Measurements from ENCODE around the gene PPARG.
"Not testable (repeated sequence)": the region's sequence is repeated elsewhere in the genome, so short reads cannot be mapped to it uniquely, and the experiment has no call there.

The PPARG gene

DNA sequence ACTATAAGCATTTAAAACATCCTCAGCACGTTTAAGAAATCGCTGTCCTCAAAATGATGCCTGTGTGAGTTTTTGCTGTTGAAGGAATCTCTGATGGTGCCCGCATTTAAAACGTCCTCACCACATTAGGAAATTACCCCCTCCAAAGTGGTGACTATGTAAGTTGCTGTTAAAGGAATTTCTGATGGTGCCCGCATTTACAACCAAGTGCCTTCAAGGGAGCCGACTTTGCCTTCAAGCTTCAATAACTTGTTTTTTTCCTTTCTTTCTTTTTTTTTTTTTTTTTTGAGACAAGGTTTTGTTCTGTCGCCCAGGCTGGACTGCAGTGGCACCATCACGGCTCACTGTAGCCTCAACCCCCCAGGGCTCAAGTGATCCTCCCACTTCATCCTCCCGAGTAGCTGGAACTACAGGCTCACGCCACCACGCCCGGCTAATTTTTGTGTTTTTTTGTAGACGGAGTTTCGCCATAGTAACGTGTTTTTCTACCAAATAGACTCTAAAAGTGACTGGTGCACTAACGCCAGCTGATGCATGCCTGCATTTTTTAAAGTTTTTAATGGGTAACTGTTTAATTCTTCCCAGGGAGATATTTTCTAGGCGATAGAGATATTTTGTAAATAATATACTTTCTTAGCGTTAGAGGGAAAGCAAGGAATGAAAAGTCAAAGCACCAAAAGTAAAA is 176.4 kb downstream of the PPARG start:
- Histone ChIP-seq H3K36me3 (no peaks in the 10 kb centered on the region), H3K4me3 (ENCODE audit: low read depth, low read length) (no peak overlapping the region), H3K27ac (no peak overlapping the region), H3K9me3 (ENCODE audit: severe bottlenecking) (no peaks in the 10 kb centered on the region), H3K27me3 (ENCODE audit: insufficient read depth, low read depth, severe bottlenecking) (no peaks in the 10 kb centered on the region)
- no peak for TF ChIP-seq CTCF (IDR thresholded peaks at IDR 0.05; ENCODE audit: low read depth, low read length)
- DNase-seq: no peak

DNA sequence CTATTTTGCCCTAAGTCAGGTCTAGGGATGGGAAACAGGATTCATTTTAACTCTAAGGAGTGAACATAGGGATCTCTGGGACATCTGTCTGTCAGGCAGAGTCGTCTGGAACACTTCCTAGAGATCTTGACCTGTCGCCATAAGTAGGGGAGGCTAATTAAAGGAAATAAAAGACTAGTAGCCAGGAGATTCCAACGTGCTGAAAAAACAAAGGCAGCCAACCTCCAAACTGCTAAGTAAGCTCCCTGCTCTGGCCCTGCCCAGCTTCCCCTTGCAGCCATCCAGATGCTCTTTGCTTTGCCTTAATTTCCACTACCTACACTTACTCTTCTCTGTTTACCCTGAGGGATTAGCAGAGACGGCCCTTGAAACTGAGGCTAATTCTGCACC is 177.0 kb downstream of the PPARG start:
- H3K27me3 ChIP-seq (ENCODE audit: insufficient read depth, low read depth, severe bottlenecking): no peaks in the 10 kb centered on the region
- no peaks in the 10 kb centered on the region for H3K36me3 ChIP-seq
- TF ChIP-seq CTCF (IDR thresholded peaks at IDR 0.05; ENCODE audit: low read depth, low read length): no peak
- no peaks in the 10 kb centered on the region for H3K9me3 ChIP-seq (ENCODE audit: severe bottlenecking)
- no peak overlapping the region for H3K27ac ChIP-seq
- no peak for DNase-seq
- H3K4me3 ChIP-seq (ENCODE audit: low read depth, low read length): no peak overlapping the region

GRCh38 chr3:12467746-12468145 is 178.9 kb downstream of the PPARG start:
- DNase-seq: no peak
- no peaks in the 10 kb centered on the region for H3K9me3 ChIP-seq (ENCODE audit: severe bottlenecking)
- H3K27ac ChIP-seq: no peak overlapping the region
- H3K27me3 ChIP-seq (ENCODE audit: insufficient read depth, low read depth, severe bottlenecking): no peaks in the 10 kb centered on the region
- no peak overlapping the region for H3K4me3 ChIP-seq (ENCODE audit: low read depth, low read length)
- no peak for TF ChIP-seq CTCF (IDR thresholded peaks at IDR 0.05; ENCODE audit: low read depth, low read length)
- no peaks in the 10 kb centered on the region for H3K36me3 ChIP-seq

DNA sequence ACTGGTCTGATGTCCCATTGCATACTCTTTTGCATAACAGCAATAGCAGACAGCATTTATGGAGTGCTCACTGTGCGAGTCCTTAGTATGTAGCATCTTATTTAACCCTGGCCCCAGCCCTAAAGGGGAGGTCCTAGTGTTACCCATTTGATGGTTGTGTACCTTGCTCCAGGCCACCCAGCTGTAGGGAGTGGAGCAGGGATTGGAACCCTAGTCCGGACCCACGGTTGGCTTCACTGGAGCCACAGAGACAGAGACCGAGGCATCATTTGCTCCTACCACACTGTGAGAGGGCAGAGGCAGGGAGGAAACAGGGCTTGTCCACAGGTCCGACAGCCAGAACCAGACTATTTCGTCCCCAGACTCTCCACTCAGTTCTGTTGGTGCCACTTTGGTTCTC is 179.4 kb downstream of the PPARG start:
- Histone ChIP-seq H3K27ac (no peak overlapping the region), H3K36me3 (no peaks in the 10 kb centered on the region), H3K4me3 (ENCODE audit: low read depth, low read length) (no peak overlapping the region), H3K27me3 (ENCODE audit: insufficient read depth, low read depth, severe bottlenecking) (no peaks in the 10 kb centered on the region), H3K9me3 (ENCODE audit: severe bottlenecking) (no peaks in the 10 kb centered on the region)
- no peak for TF ChIP-seq CTCF (IDR thresholded peaks at IDR 0.05; ENCODE audit: low read depth, low read length)
- no peak for DNase-seq

DNA sequence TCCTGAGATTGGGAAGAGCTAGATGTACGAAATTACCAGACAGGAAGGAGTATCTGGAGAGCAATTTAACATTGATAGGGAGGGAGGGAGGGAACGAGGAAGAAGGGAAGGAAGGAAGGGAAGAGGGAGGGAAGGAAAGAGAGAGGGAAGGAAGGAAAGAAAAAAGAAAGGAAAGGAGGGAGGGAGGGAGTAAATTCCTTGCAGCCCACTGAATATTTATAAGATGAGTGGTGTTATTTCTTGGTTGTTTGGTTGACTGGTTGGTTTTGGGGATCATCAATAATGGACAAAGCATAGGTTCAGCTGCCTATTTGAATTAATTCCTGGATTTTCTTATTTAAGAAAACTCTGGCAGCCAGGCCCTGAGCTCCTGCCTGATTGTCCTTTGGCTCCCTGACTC is 179.9 kb downstream of the PPARG start:
- no peak for DNase-seq
- H3K27ac ChIP-seq: no peak overlapping the region
- H3K9me3 ChIP-seq (ENCODE audit: severe bottlenecking): no peaks in the 10 kb centered on the region
- no peak for TF ChIP-seq CTCF (IDR thresholded peaks at IDR 0.05; ENCODE audit: low read depth, low read length)
- H3K27me3 ChIP-seq (ENCODE audit: insufficient read depth, low read depth, severe bottlenecking): no peaks in the 10 kb centered on the region
- H3K4me3 ChIP-seq (ENCODE audit: low read depth, low read length): no peak overlapping the region
- no peaks in the 10 kb centered on the region for H3K36me3 ChIP-seq

DNA sequence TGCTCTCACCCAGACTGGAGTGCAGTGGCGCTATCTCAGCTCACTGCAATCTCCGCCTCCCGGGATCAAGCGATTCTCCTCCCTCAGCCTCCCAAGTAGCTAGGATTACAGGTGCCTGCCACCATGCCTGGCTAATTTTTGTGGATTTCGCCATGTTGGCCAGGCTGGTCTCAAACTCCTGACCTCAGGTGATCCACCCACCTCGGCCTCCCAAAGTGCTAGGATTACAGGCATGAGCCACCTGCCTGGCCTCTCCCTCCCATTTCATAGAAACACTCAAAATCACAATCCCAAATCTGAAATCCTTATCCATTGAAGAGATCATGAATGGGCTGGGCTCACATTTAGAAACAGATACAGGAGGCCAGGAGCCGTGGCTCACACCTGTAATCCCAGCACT is 180.4 kb downstream of the PPARG start:
- H3K27ac ChIP-seq; DNase-seq; H3K9me3 ChIP-seq (ENCODE audit: severe bottlenecking); H3K36me3 ChIP-seq; H3K27me3 ChIP-seq (ENCODE audit: insufficient read depth, low read depth, severe bottlenecking); H3K4me3 ChIP-seq (ENCODE audit: low read depth, low read length): not testable (repeated sequence)

Data from WERI-Rb-1 (cell line).